GM12891 (cell line): ENCODE data around the gene ZFPM1.

Source experiments
- POLR2A ChIP-seq: IDR thresholded peaks from 2 replicates; pipeline ENCODE4 v1.6.1; 2011; ENCODE audit warnings: low read depth, low read length, control low read depth
- POLR2AphosphoS5 ChIP-seq: IDR thresholded peaks from 2 replicates; pipeline ENCODE4 v1.6.1; 2011; ENCODE audit warnings: low read depth, low read length, control low read depth
- TAF1 ChIP-seq: IDR thresholded peaks from 2 replicates; pipeline ENCODE4 v1.6.1; 2011; ENCODE audit warnings: low read depth, low read length, control low read depth

GRCh38 chr16:88502776-88503280 lies 49.7 kb downstream of the ZFPM1 start:
- TF ChIP-seq POLR2A (no peak), POLR2AphosphoS5 (no peak), TAF1 (no peak)
